HepG2 (cell line): ENCODE data around the gene IQCM. TPM values are rescaled to one million over a fixed set of nuclear protein-coding genes. Genes with fewer than 3 reads are reported as not detected.

Experiments
- ATAC-seq: fragments of 200-7000 bp; cut with Tn5 transposase; 3 replicates; pipeline ENCODE4 v1.9.1; 2020; ENCODE audit warnings: mild to moderate bottlenecking, moderate library complexity
- BruUV-seq: library from RNA; stranded (reverse); fragments of 400-500 nt; replicated peaks from 2 replicates; lab custom pipeline; 2021; lab: Mats Ljungman, UMichigan
- CTCF ChIA-PET: fragments of 300-600 bp; formaldehyde crosslinking; extraction: SDS; loops from one replicate; lab custom pipeline; 2021; ENCODE audit warnings: low total read pairs, inconsistent platforms, low intra/inter-chr PET ratio; lab: Yijun Ruan, JAX
- POLR2A ChIA-PET: fragments of 350-600 bp; sonication (Branson Sonifier 250); formaldehyde crosslinking; loops from one replicate; lab custom pipeline; 2020; ENCODE audit warnings: antibody characterized with exemption, inconsistent platforms; lab: Yijun Ruan, JAX
- DNase-seq: peaks from one replicate; pipeline ENCODE4 v3.0.0-alpha.2; 2015; ENCODE audit warnings: low spot score
- FAIRE-seq: peaks from 3 replicates; lab custom pipeline; 2011; peaks lifted over from hg19 to GRCh38; lab: Jason Lieb, UNC
- H2AFZ ChIP-seq: one replicate; pipeline ENCODE4 v1.6.1; 2011; ENCODE audit warnings: low read length, inconsistent platforms
- H3K27ac ChIP-seq: fragments of 300-600 bp; 3 replicates; pipeline ENCODE4 v1.8.0; 2011; ENCODE audit warnings: mixed run types, mild to moderate bottlenecking, mixed read lengths, low read length, inconsistent platforms; ENCODE audit not compliant: insufficient read depth; ENCODE audit errors: extremely low read length
- H3K27me3 ChIP-seq, 2 experiments: fragments of 200-600 bp in 1 of 2; 2 replicates in 1 of 2; 3 replicates in 1 of 2; pipeline versions ENCODE4 v1.6.0 to v1.8.0; 2011; ENCODE audit warnings: low read length in 2 of 2, mild to moderate bottlenecking in 2 of 2, moderate library complexity in 2 of 2, inconsistent platforms in 1 of 2; ENCODE audit not compliant: insufficient read depth in 2 of 2, control insufficient read depth in 1 of 2
- H3K36me3 ChIP-seq, 2 experiments: fragments of 200-600 bp in 1 of 2; replicated peaks in 1 of 2; 2 replicates in 1 of 2; 3 replicates in 1 of 2; pipeline versions ENCODE4 v1.5.1 to v1.8.0; 2011; ENCODE audit warnings: low read length in 2 of 2, inconsistent platforms in 1 of 2; ENCODE audit not compliant: insufficient read depth in 2 of 2, control insufficient read depth in 1 of 2
- H3K4me1 ChIP-seq: 2 replicates; pipeline ENCODE4 v1.5.1; 2012; ENCODE audit warnings: low read length, inconsistent platforms; ENCODE audit not compliant: insufficient read depth
- H3K4me2 ChIP-seq: 2 replicates; pipeline ENCODE4 v1.6.0; 2011; ENCODE audit warnings: low read depth, low read length, inconsistent platforms
- H3K4me3 ChIP-seq, 3 experiments: fragments of 200-600 bp in 1 of 3; sonication (generic), shearing (Covaris generic) in 1 of 3; replicated peaks in 1 of 3; 2 replicates each; pipeline ENCODE4 v1.5.1; 2011 to 2016; ENCODE audit warnings: low read length in 3 of 3, inconsistent platforms in 2 of 3, low read depth in 2 of 3, mild to moderate bottlenecking in 2 of 3, control low read depth in 1 of 3, mixed read lengths in 1 of 3; ENCODE audit not compliant: insufficient read depth in 1 of 3
- H3K79me2 ChIP-seq: one replicate; pipeline ENCODE4 v1.6.1; 2011; ENCODE audit warnings: low read length, inconsistent platforms; ENCODE audit not compliant: insufficient read depth
- H3K9ac ChIP-seq: 2 replicates; pipeline ENCODE4 v1.6.0; 2011; ENCODE audit warnings: mild to moderate bottlenecking, low read depth, low read length, inconsistent platforms; ENCODE audit not compliant: insufficient read depth
- H3K9me3 ChIP-seq: 2 replicates; pipeline ENCODE4 v1.5.1; 2012; ENCODE audit warnings: mild to moderate bottlenecking, low read length
- H4K20me1 ChIP-seq: 2 replicates; pipeline ENCODE4 v1.6.0; 2011; ENCODE audit warnings: inconsistent platforms, mild to moderate bottlenecking, low read length, moderate library complexity; ENCODE audit not compliant: insufficient read depth
- ARID2 ChIP-seq: sonication (generic); formaldehyde crosslinking; IDR thresholded peaks from 2 replicates; pipeline ENCODE4 v1.8.1; 2022; ENCODE audit warnings: mild to moderate bottlenecking, missing genetic modification reagents, borderline replicate concordance
- ARNT ChIP-seq: fragments of 450-650 bp; IDR thresholded peaks from 2 replicates; pipeline ENCODE4 v1.6.1; 2017
- HNF4G ChIP-seq, 2 experiments: sonication (generic) in 1 of 2; formaldehyde crosslinking in 1 of 2; IDR thresholded peaks; 2 replicates each; pipeline versions ENCODE4 v1.4.0 to v1.6.1; 2011 to 2020; ENCODE audit warnings: borderline replicate concordance in 2 of 2, low read depth in 2 of 2, mild to moderate bottlenecking in 2 of 2, low read length in 1 of 2, missing genetic modification reagents in 1 of 2, moderate library complexity in 1 of 2
- MXD4 ChIP-seq: IDR thresholded peaks from 2 replicates; pipeline ENCODE4 v1.6.1; 2016; ENCODE audit warnings: mild to moderate bottlenecking, missing biosample characterization, missing genetic modification reagents
- PLRG1 ChIP-seq: fragments of 450-650 bp; conservative IDR thresholded peaks from 2 replicates; pipeline ENCODE4 v1.6.1; 2016
- SRSF9 ChIP-seq: fragments of 200-400 bp; formaldehyde crosslinking; IDR thresholded peaks from 2 replicates; pipeline ENCODE4 v1.6.1; 2018; ENCODE audit warnings: borderline replicate concordance, mild to moderate bottlenecking, low read depth, low read length; ENCODE audit not compliant: insufficient read depth, poor library complexity, severe bottlenecking
- TARDBP ChIP-seq: sonication (generic); formaldehyde crosslinking; IDR thresholded peaks from 2 replicates; pipeline ENCODE4 v1.8.0; 2022; ENCODE audit warnings: mild to moderate bottlenecking, missing genetic modification reagents
- ZNF468 ChIP-seq: sonication (generic); formaldehyde crosslinking; IDR thresholded peaks from 2 replicates; pipeline ENCODE4 v1.8.0; 2022; ENCODE audit warnings: mild to moderate bottlenecking, moderate library complexity, missing genetic modification reagents
- ZNF761 ChIP-seq: sonication (generic); formaldehyde crosslinking; conservative IDR thresholded peaks from 2 replicates; pipeline ENCODE4 v1.4.0; 2020; ENCODE audit warnings: mild to moderate bottlenecking, missing genetic modification reagents
- whole genome bisulfite sequencing: methylation state at CpG from one replicate; pipeline ENCODE4 v1.1.6; 2017; ENCODE audit warnings: low lambda C conversion rate; 5-methylcytosine and 5-hydroxymethylcytosine counted together
- in situ Hi-C: cut with HindIII; loops from 2 replicates; pipeline ENCODE4 v1.10.0; 2017; ENCODE audit warnings: low pct_unique_long_range_greater_than_20kb; ENCODE audit not compliant: extremely low pct_ligation_motif_present
- intact Hi-C: fragments of 100-400 bp; cut with micrococcal nuclease; formaldehyde crosslinking; loops from one replicate; pipeline ENCODE4 v1.10.0; 2022; ENCODE audit not compliant: unreplicated experiment
- polyA plus RNA-seq, 8 experiments: library from polyadenylated mRNA; depleted of rRNA in 3 of 8; stranded (reverse) in 7 of 8; unstranded in 1 of 8; fragments of >200 nt; fragmentation: Illumina TruSeq in 4 of 8; extraction: Trizol in 4 of 8; gene quantifications; 2 replicates each; pipeline versions ENCODE4 v1.2.1 to v1.2.3, GENCODE V29; 2011 to 2016; ENCODE audit warnings: low read depth in 4 of 8, missing spikeins in 1 of 8, mixed read lengths in 1 of 8; ENCODE audit not compliant: insufficient read depth in 1 of 8
- total RNA-seq, 5 experiments: library from RNA; depleted of rRNA; stranded (reverse); fragments of >200 nt; fragmentation: Illumina TruSeq; extraction: Trizol; gene quantifications; 2 replicates each; pipeline ENCODE4 v1.2.3, GENCODE V29; 2016; ENCODE audit warnings: low read depth in 1 of 5
- TF ChIP-seq, protein P1 (sequence below): sonication (generic); formaldehyde crosslinking; IDR thresholded peaks from 2 replicates; pipeline ENCODE4 v1.4.0; 2020; ENCODE audit warnings: missing genetic modification reagents

IQCM gene
- total and polyA plus RNA-seq, 2 of the 13 experiments (the other 11 are each of a cell fraction or from before 2014, with no cell fraction given): not detected

DNA sequence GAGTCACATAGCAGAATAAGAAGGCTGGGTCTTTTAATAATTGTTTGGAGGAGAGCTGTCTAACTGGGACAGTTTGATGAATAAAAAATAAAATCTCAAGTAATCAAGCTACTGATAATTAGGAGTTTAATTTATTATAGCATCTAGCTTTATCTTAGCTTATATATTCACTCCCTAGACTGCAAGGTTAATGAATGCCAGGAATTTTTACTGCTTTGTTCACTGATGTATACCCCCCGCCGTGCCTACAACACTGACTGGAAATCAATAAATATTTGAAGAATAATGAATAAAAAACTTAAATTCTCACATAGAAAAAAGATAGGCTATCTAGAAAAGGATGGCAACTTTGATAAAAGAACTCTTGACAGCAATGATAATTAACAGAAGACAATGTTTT lies 59.7 kb downstream of the IQCM start:
- ChIA-PET POLR2A (no interaction called here), CTCF (no interaction called here)
- Histone ChIP-seq H3K36me3 (no peaks in the 10 kb centered on the region), H3K4me3 (no peak overlapping the region), H3K9me3 (no peaks in the 10 kb centered on the region), H3K27me3 (no peaks in the 10 kb centered on the region), H3K27ac (no peak overlapping the region), H3K4me1 (no peaks in the 10 kb centered on the region), H4K20me1 (no peaks in the 10 kb centered on the region), H3K4me2 (no peak overlapping the region), H3K79me2 (no peaks in the 10 kb centered on the region), H2AFZ (no peak overlapping the region), H3K9ac (no peak overlapping the region)
- intact Hi-C loops: loop anchor here (5.0 kb wide), 1 partner anchor 51 kb away; no protein-coding TSS in a partner anchor
- TF ChIP-seq MXD4 (CRISPR knock-in tag) (no peak), ZNF761 (CRISPR knock-in tag) (no peak), ZNF468 (CRISPR knock-in tag) (no peak), TARDBP (CRISPR knock-in tag) (no peak), ARNT (no peak), SRSF9 (no peak), PLRG1 (no peak), ARID2 (CRISPR knock-in tag) (no peak), HNF4G (IDR thresholded peaks at IDR 0.05; ENCODE audit: borderline replicate concordance, low read depth, low read length) (no peak), HNF4G (CRISPR knock-in tag; IDR thresholded peaks at IDR 0.05; ENCODE audit: borderline replicate concordance, low read depth) (no peak)
- TF ChIP-seq, protein P1, sequence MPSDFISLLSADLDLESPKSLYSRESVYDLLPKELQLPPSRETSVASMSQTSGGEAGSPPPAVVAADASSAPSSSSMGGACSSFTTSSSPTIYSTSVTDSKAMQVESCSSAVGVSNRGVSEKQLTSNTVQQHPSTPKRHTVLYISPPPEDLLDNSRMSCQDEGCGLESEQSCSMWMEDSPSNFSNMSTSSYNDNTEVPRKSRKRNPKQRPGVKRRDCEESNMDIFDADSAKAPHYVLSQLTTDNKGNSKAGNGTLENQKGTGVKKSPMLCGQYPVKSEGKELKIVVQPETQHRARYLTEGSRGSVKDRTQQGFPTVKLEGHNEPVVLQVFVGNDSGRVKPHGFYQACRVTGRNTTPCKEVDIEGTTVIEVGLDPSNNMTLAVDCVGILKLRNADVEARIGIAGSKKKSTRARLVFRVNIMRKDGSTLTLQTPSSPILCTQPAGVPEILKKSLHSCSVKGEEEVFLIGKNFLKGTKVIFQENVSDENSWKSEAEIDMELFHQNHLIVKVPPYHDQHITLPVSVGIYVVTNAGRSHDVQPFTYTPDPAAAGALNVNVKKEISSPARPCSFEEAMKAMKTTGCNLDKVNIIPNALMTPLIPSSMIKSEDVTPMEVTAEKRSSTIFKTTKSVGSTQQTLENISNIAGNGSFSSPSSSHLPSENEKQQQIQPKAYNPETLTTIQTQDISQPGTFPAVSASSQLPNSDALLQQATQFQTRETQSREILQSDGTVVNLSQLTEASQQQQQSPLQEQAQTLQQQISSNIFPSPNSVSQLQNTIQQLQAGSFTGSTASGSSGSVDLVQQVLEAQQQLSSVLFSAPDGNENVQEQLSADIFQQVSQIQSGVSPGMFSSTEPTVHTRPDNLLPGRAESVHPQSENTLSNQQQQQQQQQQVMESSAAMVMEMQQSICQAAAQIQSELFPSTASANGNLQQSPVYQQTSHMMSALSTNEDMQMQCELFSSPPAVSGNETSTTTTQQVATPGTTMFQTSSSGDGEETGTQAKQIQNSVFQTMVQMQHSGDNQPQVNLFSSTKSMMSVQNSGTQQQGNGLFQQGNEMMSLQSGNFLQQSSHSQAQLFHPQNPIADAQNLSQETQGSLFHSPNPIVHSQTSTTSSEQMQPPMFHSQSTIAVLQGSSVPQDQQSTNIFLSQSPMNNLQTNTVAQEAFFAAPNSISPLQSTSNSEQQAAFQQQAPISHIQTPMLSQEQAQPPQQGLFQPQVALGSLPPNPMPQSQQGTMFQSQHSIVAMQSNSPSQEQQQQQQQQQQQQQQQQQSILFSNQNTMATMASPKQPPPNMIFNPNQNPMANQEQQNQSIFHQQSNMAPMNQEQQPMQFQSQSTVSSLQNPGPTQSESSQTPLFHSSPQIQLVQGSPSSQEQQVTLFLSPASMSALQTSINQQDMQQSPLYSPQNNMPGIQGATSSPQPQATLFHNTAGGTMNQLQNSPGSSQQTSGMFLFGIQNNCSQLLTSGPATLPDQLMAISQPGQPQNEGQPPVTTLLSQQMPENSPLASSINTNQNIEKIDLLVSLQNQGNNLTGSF (CRISPR knock-in tag): no peak
- in situ Hi-C loops: no loop called here
- no peak for ATAC-seq
- no peak for DNase-seq
- no peak for FAIRE-seq
- no TSS peak for BruUV-seq
- 1% methylated on average over 2 of the region's 2 CpGs for WGBS
